ENCODE data around the gene DCBLD1.
"Not testable (repeated sequence)": the region's sequence is repeated elsewhere in the genome, so short reads cannot be mapped to it uniquely, and the experiment has no call there.

The DCBLD1 gene

DNA sequence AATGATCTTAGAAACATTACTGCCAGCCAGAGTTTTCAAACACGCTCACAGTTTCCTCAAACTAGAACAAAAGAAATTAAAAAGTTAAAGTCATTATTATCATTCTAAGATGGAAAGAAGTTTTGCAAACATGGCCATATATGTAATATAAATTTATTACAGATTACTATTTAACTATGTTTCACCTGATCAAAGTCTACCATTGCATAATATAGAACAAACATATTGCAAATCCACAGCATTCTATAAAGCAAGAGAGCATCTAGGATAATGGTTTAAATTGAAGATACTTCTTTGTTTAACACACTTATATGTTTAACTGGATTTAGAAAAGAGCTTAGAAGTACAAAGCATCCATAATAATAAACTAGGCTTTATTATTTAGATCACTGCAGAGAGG is 26.2 kb upstream of the DCBLD1 start:
- peaks cover 9% of the 10 kb centered on the region for H3K4me1 ChIP-seq (ENCODE audit: control insufficient read depth, low read depth, low read length)
- no peak overlapping the region for H3K4me3 ChIP-seq (ENCODE audit: low read length)
- no peak overlapping the region for H3K27ac ChIP-seq (ENCODE audit: low read length)
- no peak overlapping the region for H3K9ac ChIP-seq (ENCODE audit: low read length)
- no peaks in the 10 kb centered on the region for H3K27me3 ChIP-seq (ENCODE audit: control insufficient read depth, insufficient read depth, low read length)
- H3K36me3 ChIP-seq (ENCODE audit: control insufficient read depth, low read depth, low read length): no peaks in the 10 kb centered on the region
- H3K9me3 ChIP-seq (ENCODE audit: control insufficient read depth, low read depth, low read length): no peaks in the 10 kb centered on the region

DNA sequence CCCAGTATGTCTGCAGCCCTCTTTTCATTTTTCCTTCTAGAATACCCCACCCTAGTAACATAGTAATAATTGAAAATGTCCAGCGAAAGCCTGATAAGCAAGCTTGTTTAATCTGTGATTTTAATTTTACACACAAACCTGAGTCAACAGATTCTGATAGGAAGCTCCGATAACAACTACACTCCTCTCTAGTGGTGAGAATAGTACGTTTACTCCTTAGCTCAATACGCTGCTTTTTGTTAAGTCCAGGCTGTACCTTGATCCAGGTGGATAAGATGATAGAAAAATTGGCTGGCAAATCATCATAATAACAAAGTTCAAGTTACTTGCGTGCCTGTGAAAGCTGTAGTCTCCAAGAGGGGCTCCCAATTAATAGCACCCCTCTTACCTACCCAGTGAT is 25.5 kb upstream of the DCBLD1 start:
- Histone ChIP-seq H3K4me1 (ENCODE audit: control insufficient read depth, low read depth, low read length) (peaks cover 2% of the 10 kb centered on the region), H3K9me3 (ENCODE audit: control insufficient read depth, low read depth, low read length) (no peaks in the 10 kb centered on the region), H3K4me3 (ENCODE audit: low read length) (no peak overlapping the region), H3K9ac (ENCODE audit: low read length) (no peak overlapping the region), H3K27ac (ENCODE audit: low read length) (no peak overlapping the region), H3K36me3 (ENCODE audit: control insufficient read depth, low read depth, low read length) (no peaks in the 10 kb centered on the region), H3K27me3 (ENCODE audit: control insufficient read depth, insufficient read depth, low read length) (no peaks in the 10 kb centered on the region)

DNA sequence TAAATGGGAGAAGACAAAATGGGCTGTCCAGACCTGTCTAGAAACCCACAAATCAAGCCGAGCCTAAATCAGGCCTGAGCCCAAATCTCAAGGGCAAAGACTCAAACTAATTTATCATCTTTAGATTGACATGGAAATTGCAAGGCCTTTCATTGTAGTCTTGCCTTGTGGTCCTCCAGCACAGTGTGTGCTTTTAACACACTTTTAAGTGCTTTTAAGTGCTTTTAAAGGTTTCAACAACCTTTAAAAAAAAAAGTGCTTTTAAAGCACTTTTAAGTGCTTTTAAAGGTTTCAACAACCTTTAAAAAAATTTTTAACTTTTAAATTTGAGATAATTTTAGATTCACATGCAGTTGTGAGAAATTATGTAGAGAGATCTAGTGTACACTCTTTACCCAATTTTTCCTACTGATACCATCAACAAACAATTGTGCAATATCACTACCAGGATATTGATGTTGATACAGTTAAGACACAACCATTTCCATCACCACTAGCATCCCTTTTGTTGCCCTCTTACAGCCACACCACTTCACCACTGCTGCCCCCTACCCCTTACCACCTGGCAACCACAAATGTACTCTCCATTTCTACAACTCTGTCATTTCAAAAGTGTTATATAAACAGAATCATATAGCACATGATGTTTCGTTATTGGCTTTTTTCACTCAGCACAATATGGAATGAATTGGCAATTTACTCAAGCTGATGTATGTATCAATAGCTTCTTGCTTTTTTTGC is 23.1 kb upstream of the DCBLD1 start:
- H3K36me3 ChIP-seq (ENCODE audit: control insufficient read depth, low read depth, low read length): no peaks in the 10 kb centered on the region
- H3K9ac ChIP-seq (ENCODE audit: low read length): no peak overlapping the region
- H3K9me3 ChIP-seq (ENCODE audit: control insufficient read depth, low read depth, low read length): no peaks in the 10 kb centered on the region
- H3K27me3 ChIP-seq (ENCODE audit: control insufficient read depth, insufficient read depth, low read length): no peaks in the 10 kb centered on the region
- no peak overlapping the region for H3K4me3 ChIP-seq (ENCODE audit: low read length)
- no peaks in the 10 kb centered on the region for H3K4me1 ChIP-seq (ENCODE audit: control insufficient read depth, low read depth, low read length)
- no peak overlapping the region for H3K27ac ChIP-seq (ENCODE audit: low read length)

DNA sequence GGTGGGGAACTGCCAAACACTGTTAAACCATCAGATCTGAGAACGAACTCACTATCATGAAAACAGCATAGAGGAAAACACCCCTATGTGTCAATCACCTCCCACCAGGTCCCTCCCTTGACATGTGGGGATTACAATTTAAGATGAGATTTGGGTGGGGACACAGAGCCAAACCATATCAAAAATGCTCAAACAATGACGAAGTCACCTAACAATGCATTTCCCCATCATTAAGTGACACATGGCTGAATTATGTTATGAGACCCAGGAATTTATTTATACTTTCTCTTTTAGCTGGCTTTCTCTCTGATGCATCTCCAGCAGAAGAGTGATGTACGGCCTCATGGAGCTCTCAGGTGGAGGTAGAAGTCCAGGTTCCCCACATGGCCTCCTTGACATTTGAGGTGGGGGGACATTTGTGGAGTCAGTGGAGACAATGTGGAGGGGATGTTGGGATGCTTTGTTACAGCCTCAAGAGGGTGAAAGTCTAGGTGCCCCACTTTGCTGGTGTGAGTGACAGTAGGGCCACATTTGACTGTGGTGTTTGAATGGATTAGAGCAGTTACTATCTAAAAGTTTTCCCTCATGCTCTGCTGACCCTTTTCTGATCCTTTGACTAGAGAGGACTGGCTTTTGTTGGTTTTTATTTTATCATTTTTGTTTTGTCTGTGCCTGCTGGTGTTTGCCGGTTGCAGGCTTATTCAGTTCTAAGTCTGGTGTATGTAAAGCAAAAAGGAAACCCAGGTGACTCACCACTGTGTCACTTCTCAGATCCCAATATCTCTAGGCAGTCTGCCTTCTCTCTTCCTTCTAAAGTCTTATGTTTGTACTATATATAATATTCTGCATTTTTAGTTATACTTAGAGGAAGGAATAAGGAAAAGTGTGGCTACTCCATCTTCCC is 18.5 kb upstream of the DCBLD1 start:
- Histone ChIP-seq H3K9me3 (ENCODE audit: control insufficient read depth, low read depth, low read length) (no peaks in the 10 kb centered on the region), H3K4me3 (ENCODE audit: low read length) (no peak overlapping the region), H3K4me1 (ENCODE audit: control insufficient read depth, low read depth, low read length) (no peaks in the 10 kb centered on the region), H3K36me3 (ENCODE audit: control insufficient read depth, low read depth, low read length) (no peaks in the 10 kb centered on the region), H3K9ac (ENCODE audit: low read length) (no peak overlapping the region), H3K27ac (ENCODE audit: low read length) (no peak overlapping the region), H3K27me3 (ENCODE audit: control insufficient read depth, insufficient read depth, low read length) (no peaks in the 10 kb centered on the region)

DNA sequence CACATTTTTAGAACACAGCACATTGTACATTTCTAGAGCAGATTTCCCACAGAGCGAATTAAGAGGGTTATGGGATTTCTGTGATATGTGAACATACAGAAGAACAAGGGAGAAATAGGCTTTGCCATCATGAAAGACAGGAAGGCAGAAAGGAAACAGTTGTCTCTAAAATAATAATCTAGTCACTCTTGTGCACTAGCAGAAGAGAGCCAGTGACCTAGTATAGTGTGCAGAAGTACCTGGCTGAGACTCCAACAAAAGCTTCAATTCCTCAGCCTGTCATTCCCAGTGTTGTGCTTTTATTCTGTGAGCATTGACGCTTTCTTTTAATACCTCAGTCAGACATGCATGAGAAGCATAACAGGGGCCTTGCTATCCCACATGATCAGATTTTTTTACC is 17.8 kb upstream of the DCBLD1 start:
- no peaks in the 10 kb centered on the region for H3K4me1 ChIP-seq (ENCODE audit: control insufficient read depth, low read depth, low read length)
- no peak overlapping the region for H3K9ac ChIP-seq (ENCODE audit: low read length)
- H3K4me3 ChIP-seq (ENCODE audit: low read length): no peak overlapping the region
- no peaks in the 10 kb centered on the region for H3K9me3 ChIP-seq (ENCODE audit: control insufficient read depth, low read depth, low read length)
- no peaks in the 10 kb centered on the region for H3K36me3 ChIP-seq (ENCODE audit: control insufficient read depth, low read depth, low read length)
- no peaks in the 10 kb centered on the region for H3K27me3 ChIP-seq (ENCODE audit: control insufficient read depth, insufficient read depth, low read length)
- no peak overlapping the region for H3K27ac ChIP-seq (ENCODE audit: low read length)

DNA sequence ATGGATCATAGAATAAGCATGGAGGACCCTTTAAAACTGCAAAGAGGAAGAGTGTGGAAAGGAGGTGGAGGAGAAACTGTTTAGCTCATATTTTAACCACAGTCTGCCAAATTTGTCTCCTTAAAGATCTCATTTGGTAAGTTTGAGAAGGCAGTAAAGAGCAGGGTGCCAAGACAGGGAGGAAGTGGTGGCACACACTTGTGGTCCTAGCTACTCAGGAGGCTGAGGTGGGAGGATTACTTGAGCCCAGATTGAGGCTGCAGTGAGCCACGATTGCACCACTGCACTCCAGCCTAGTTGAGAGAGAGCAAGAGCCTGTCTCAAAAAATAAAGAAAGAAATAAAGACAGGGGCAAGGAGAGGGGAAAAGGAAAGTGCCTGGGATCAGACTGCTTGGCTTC is 16.8 kb upstream of the DCBLD1 start:
- H3K4me1 ChIP-seq (ENCODE audit: control insufficient read depth, low read depth, low read length): no peaks in the 10 kb centered on the region

DNA sequence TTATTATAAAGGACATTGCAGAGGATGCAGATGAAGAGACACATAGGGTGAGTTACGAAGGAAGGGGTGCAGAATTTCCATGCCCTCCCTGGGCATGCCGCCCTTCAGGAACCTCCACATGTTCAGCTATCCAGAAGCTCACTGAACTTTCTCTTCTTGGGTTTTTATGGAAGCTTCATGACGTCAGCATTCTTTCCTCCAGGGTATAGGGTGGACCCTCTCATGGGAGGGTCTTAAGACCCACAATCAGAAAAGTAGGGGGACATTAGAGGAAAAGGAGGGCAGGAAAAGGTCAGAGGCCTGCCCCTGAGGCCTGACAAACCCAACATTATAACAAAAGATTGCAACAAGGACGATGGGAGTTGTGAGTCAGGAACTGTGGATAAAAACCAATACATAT is 14.6 kb upstream of the DCBLD1 start:
- Histone ChIP-seq H3K27ac (ENCODE audit: low read length) (no peak overlapping the region), H3K27me3 (ENCODE audit: control insufficient read depth, insufficient read depth, low read length) (no peaks in the 10 kb centered on the region), H3K36me3 (ENCODE audit: control insufficient read depth, low read depth, low read length) (no peaks in the 10 kb centered on the region), H3K9me3 (ENCODE audit: control insufficient read depth, low read depth, low read length) (no peaks in the 10 kb centered on the region), H3K4me1 (ENCODE audit: control insufficient read depth, low read depth, low read length) (no peaks in the 10 kb centered on the region), H3K9ac (ENCODE audit: low read length) (no peak overlapping the region), H3K4me3 (ENCODE audit: low read length) (no peak overlapping the region)

More for the DNA sequence above, 16.8 kb upstream of the DCBLD1 start:
- Histone ChIP-seq H3K36me3 (ENCODE audit: control insufficient read depth, low read depth, low read length) (no peaks in the 10 kb centered on the region), H3K4me3 (ENCODE audit: low read length) (no peak overlapping the region), H3K9me3 (ENCODE audit: control insufficient read depth, low read depth, low read length) (no peaks in the 10 kb centered on the region), H3K27me3 (ENCODE audit: control insufficient read depth, insufficient read depth, low read length) (no peaks in the 10 kb centered on the region), H3K9ac (ENCODE audit: low read length) (no peak overlapping the region), H3K27ac (ENCODE audit: low read length) (no peak overlapping the region)

DNA sequence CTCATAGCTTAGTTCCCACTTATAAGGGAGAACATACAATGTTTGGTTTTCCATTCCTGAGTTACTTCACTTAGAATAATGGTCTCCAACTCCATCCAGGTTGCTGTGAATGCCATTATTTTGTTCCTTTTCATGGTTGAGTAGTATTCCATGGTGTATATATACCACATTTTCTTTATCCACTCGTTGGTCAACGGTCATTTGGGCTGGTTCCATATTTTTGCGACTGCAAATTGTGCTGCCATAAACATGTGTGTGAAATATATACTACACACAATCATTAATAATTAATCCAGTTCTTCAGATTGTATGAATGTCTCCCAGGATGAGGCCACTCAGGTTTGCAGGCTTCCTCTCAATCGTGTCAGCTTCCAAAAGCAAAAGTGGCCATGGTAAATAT is 13.9 kb upstream of the DCBLD1 start:
- not testable (repeated sequence) for H3K9me3 ChIP-seq (ENCODE audit: control insufficient read depth, low read depth, low read length); H3K9ac ChIP-seq (ENCODE audit: low read length); H3K27ac ChIP-seq (ENCODE audit: low read length); H3K36me3 ChIP-seq (ENCODE audit: control insufficient read depth, low read depth, low read length); H3K27me3 ChIP-seq (ENCODE audit: control insufficient read depth, insufficient read depth, low read length); H3K4me3 ChIP-seq (ENCODE audit: low read length); H3K4me1 ChIP-seq (ENCODE audit: control insufficient read depth, low read depth, low read length)

DNA sequence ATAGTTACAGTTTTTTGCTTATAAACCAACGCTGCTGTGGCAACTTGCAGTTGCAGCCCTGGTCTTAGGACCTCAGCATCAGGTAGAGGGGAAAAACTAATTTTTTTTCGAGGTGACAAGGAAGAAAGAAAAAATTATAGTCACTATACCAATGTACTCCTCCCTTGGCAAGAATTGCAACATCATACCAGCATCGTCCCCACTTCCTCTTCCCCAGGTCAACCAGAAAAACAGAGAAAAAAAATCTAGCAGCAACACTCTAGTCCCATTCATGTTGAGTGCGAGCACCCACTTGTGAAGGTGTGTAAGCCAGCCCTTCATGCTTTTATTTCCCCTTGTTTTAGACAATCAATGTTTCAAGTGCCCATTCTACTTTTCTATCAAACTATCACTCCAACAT is 13.1 kb upstream of the DCBLD1 start:
- H3K36me3 ChIP-seq (ENCODE audit: control insufficient read depth, low read depth, low read length): no peaks in the 10 kb centered on the region
- no peak overlapping the region for H3K27ac ChIP-seq (ENCODE audit: low read length)
- H3K4me3 ChIP-seq (ENCODE audit: low read length): no peak overlapping the region
- no peaks in the 10 kb centered on the region for H3K9me3 ChIP-seq (ENCODE audit: control insufficient read depth, low read depth, low read length)
- no peak overlapping the region for H3K9ac ChIP-seq (ENCODE audit: low read length)
- no peaks in the 10 kb centered on the region for H3K4me1 ChIP-seq (ENCODE audit: control insufficient read depth, low read depth, low read length)
- no peaks in the 10 kb centered on the region for H3K27me3 ChIP-seq (ENCODE audit: control insufficient read depth, insufficient read depth, low read length)

DNA sequence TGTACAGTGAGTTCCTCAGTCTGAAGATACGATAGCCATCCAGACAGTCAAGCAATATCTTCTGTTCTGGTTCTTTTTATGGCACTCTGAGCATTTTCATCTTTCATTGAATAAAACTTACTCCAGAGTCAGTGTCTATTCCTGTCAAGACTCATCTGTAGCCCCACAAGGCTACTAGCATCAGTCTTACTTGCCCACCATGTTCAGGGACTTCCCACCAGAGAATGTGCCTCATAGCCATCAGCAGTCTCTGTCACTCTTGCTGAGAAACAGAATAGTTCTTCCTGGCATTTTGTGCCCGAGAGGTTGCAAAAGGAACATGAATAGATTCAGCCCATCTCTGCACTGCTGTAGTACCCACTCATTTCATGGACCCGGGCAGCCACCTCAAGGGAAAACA is 12.7 kb upstream of the DCBLD1 start:
- no peaks in the 10 kb centered on the region for H3K4me1 ChIP-seq (ENCODE audit: control insufficient read depth, low read depth, low read length)
- H3K4me3 ChIP-seq (ENCODE audit: low read length): no peak overlapping the region
- no peaks in the 10 kb centered on the region for H3K36me3 ChIP-seq (ENCODE audit: control insufficient read depth, low read depth, low read length)
- H3K9me3 ChIP-seq (ENCODE audit: control insufficient read depth, low read depth, low read length): no peaks in the 10 kb centered on the region
- H3K27ac ChIP-seq (ENCODE audit: low read length): no peak overlapping the region
- H3K27me3 ChIP-seq (ENCODE audit: control insufficient read depth, insufficient read depth, low read length): no peaks in the 10 kb centered on the region
- no peak overlapping the region for H3K9ac ChIP-seq (ENCODE audit: low read length)

DNA sequence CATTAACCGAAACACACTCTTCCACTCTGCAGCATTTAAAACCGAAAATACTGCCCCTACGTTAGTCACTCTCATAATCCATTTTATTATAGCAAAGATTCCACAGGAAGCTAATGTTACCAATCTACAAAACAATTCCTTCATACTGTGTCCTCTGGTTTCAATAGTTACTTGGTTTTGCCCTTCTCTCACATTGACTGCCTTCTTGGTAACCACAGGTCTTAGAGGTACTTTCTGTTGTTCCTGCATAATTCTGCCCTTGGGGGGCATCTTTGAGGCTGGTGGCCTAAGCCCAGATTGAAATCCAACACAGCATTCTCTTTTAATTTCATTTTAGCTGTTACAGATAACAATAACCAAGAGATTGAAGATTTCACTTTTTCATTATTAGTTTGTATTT is 9.8 kb upstream of the DCBLD1 start:
- H3K27me3 ChIP-seq (ENCODE audit: control insufficient read depth, insufficient read depth, low read length): no peaks in the 10 kb centered on the region
- no peaks in the 10 kb centered on the region for H3K36me3 ChIP-seq (ENCODE audit: control insufficient read depth, low read depth, low read length)

DNA sequence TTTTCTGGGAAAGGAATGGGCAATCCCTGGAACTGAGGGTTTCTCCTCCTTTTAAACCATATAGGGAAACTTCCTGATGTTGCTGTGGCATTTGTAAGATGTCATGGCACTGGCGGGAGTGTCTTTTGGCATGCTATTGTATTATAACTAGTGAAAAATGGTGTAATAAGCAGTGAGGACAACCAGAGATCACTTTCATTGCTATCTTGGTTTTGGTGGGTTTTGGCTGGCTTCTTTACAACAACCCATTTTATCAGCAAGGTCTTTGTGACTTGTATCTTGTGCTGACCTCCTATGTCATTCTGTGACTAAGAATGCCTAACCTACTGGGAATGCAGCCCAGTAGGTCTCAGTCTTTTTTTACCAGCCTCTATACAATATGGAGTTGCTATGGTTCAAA is 9.1 kb upstream of the DCBLD1 start:
- no peak overlapping the region for H3K4me3 ChIP-seq (ENCODE audit: low read length)
- no peaks in the 10 kb centered on the region for H3K9me3 ChIP-seq (ENCODE audit: control insufficient read depth, low read depth, low read length)
- H3K9ac ChIP-seq (ENCODE audit: low read length): no peak overlapping the region
- H3K36me3 ChIP-seq (ENCODE audit: control insufficient read depth, low read depth, low read length): no peaks in the 10 kb centered on the region
- H3K27me3 ChIP-seq (ENCODE audit: control insufficient read depth, insufficient read depth, low read length): no peaks in the 10 kb centered on the region
- no peak overlapping the region for H3K27ac ChIP-seq (ENCODE audit: low read length)
- H3K4me1 ChIP-seq (ENCODE audit: control insufficient read depth, low read depth, low read length): no peaks in the 10 kb centered on the region

More for the DNA sequence above, 9.8 kb upstream of the DCBLD1 start:
- H3K27ac ChIP-seq (ENCODE audit: low read length): no peak overlapping the region
- H3K4me1 ChIP-seq (ENCODE audit: control insufficient read depth, low read depth, low read length): no peaks in the 10 kb centered on the region
- no peak overlapping the region for H3K9ac ChIP-seq (ENCODE audit: low read length)
- no peaks in the 10 kb centered on the region for H3K9me3 ChIP-seq (ENCODE audit: control insufficient read depth, low read depth, low read length)
- no peak overlapping the region for H3K4me3 ChIP-seq (ENCODE audit: low read length)
